A549 (cell line): ENCODE measurements around the gene GARNL3. TPM values are rescaled to one million over a fixed set of nuclear protein-coding genes. Genes with fewer than 3 reads are reported as not detected.

Experiments used
- ATAC-seq, 2 experiments: fragments of 200-7000 bp in 1 of 2; fragments of >200 bp in 1 of 2; cut with Nextera tagmentation in 1 of 2; cut with Tn5 transposase in 1 of 2; 3 replicates each; pipeline versions ENCODE4 v1.8.0 to v1.9.1; 2018 to 2020; ENCODE audit warnings: mild to moderate bottlenecking in 1 of 2, moderate library complexity in 1 of 2
- CTCF ChIA-PET: fragments of 300-600 bp; sonication (Branson Sonifier 250); formaldehyde crosslinking; extraction: SDS; loops from one replicate; lab custom pipeline; 2021; ENCODE audit warnings: antibody characterized with exemption, inconsistent platforms; lab: Yijun Ruan, JAX
- POLR2A ChIA-PET: fragments of 350-600 bp; formaldehyde crosslinking; extraction: SDS; loops from one replicate; lab custom pipeline; 2021; ENCODE audit warnings: antibody characterized with exemption, inconsistent platforms; lab: Yijun Ruan, JAX
- DNase-seq, 2 experiments: peaks; one replicate each; pipeline versions ENCODE4 v3.0.0 to v3.0.0-alpha.2; 2011 to 2016; ENCODE audit warnings: low read depth in 1 of 2, low spot score in 1 of 2
- FAIRE-seq: peaks from 2 replicates; lab custom pipeline; 2011; peaks lifted over from hg19 to GRCh38; lab: Jason Lieb, UNC
- H3K27ac ChIP-seq, 2 experiments: fragments of >200 bp; sonication (Bioruptor Twin); formaldehyde crosslinking; 3 replicates each; pipeline ENCODE4 v1.5.1; 2016 to 2017
- H3K4me1 ChIP-seq: fragments of >200 bp; sonication (Bioruptor Twin); formaldehyde crosslinking; 3 replicates; pipeline ENCODE4 v1.6.1; 2016
- H3K4me2 ChIP-seq: fragments of >200 bp; sonication (Bioruptor Twin); formaldehyde crosslinking; 3 replicates; pipeline ENCODE4 v1.6.1; 2016
- H3K4me3 ChIP-seq: fragments of >200 bp; sonication (Bioruptor Twin); formaldehyde crosslinking; 3 replicates; pipeline ENCODE4 v1.5.1; 2016
- H3K9me3 ChIP-seq: fragments of >200 bp; sonication (Bioruptor Twin); formaldehyde crosslinking; 3 replicates; pipeline ENCODE4 v1.6.1; 2016
- CBX8 ChIP-seq: fragments of 200-600 bp; sonication (generic); IDR thresholded peaks from 2 replicates; pipeline ENCODE4 v1.6.1; 2016
- CEBPB ChIP-seq, 2 experiments: fragments of >200 bp in 1 of 2; sonication (Bioruptor Twin) in 1 of 2; formaldehyde crosslinking in 1 of 2; IDR thresholded peaks; 2 replicates each; pipeline ENCODE4 v1.6.1; 2012 to 2016
- EHF ChIP-seq: fragments of 250-450 bp; sonication (Bioruptor Pico); IDR thresholded peaks from 2 replicates; pipeline ENCODE4 v1.5.0; 2020; ENCODE audit warnings: mild to moderate bottlenecking
- EHMT2 ChIP-seq: fragments of 200-600 bp; sonication (generic); IDR thresholded peaks from 2 replicates; pipeline ENCODE4 v1.6.1; 2016; ENCODE audit warnings: antibody characterized with exemption, low read depth, mild to moderate bottlenecking, moderate library complexity
- EP300 ChIP-seq, 2 experiments: fragments of >200 bp; sonication (Bioruptor Twin); formaldehyde crosslinking; IDR thresholded peaks; 2 replicates in 1 of 2; 3 replicates in 1 of 2; pipeline ENCODE4 v1.6.1; 2016 to 2017
- FOSB ChIP-seq: fragments of 250-450 bp; sonication (Bioruptor Pico); IDR thresholded peaks from 2 replicates; pipeline ENCODE4 v1.5.0; 2020; ENCODE audit warnings: mild to moderate bottlenecking, moderate library complexity
- HDAC2 ChIP-seq: fragments of 200-600 bp; sonication (generic); IDR thresholded peaks from 2 replicates; pipeline ENCODE4 v1.6.1; 2016
- HOXA7 ChIP-seq: fragments of 250-450 bp; sonication (Bioruptor Pico); IDR thresholded peaks from 2 replicates; pipeline ENCODE4 v1.5.0; 2020; ENCODE audit warnings: mild to moderate bottlenecking, moderate library complexity
- HOXB13 ChIP-seq: fragments of 250-450 bp; sonication (Bioruptor Pico); IDR thresholded peaks from 2 replicates; pipeline ENCODE4 v1.5.0; 2020; ENCODE audit warnings: low read depth, mild to moderate bottlenecking, moderate library complexity
- KDM1A ChIP-seq: fragments of 200-600 bp; sonication (generic); IDR thresholded peaks from 2 replicates; pipeline ENCODE4 v1.6.1; 2016; ENCODE audit warnings: low read depth, mild to moderate bottlenecking
- KDM5A ChIP-seq: fragments of 200-600 bp; sonication (generic); IDR thresholded peaks from 2 replicates; pipeline ENCODE4 v1.6.1; 2016; ENCODE audit warnings: antibody characterized with exemption, mild to moderate bottlenecking
- MAFK ChIP-seq: fragments of 450-650 bp; IDR thresholded peaks from 2 replicates; pipeline ENCODE4 v1.6.1; 2014; ENCODE audit not compliant: partially characterized antibody
- MAZ ChIP-seq: fragments of 150-350 bp; IDR thresholded peaks from 2 replicates; pipeline ENCODE4 v1.6.1; 2014; ENCODE audit warnings: antibody characterized with exemption, low read depth, low read length, borderline replicate concordance
- NFE2L2 ChIP-seq: fragments of 150-350 bp; conservative IDR thresholded peaks from 2 replicates; pipeline ENCODE4 v1.6.1; 2014; ENCODE audit warnings: low read length
- NR3C1 ChIP-seq: fragments of >200 bp; sonication (Bioruptor Twin); formaldehyde crosslinking; IDR thresholded peaks from 3 replicates; pipeline ENCODE4 v1.6.1; 2017
- POLR2A ChIP-seq: IDR thresholded peaks from 2 replicates; pipeline ENCODE4 v1.6.1; 2012; ENCODE audit warnings: mild to moderate bottlenecking, low read length
- RAD21 ChIP-seq, 2 experiments: fragments of >200 bp in 1 of 2; sonication (Bioruptor Twin) in 1 of 2; formaldehyde crosslinking in 1 of 2; IDR thresholded peaks in 1 of 2; conservative IDR thresholded peaks in 1 of 2; 2 replicates in 1 of 2; 3 replicates in 1 of 2; pipeline ENCODE4 v1.6.1; 2012 to 2018; ENCODE audit warnings: inconsistent platforms in 1 of 2
- RNF2 ChIP-seq: fragments of 200-600 bp; sonication (generic); IDR thresholded peaks from 2 replicates; pipeline ENCODE4 v1.6.1; 2016; ENCODE audit warnings: low read depth, mild to moderate bottlenecking, antibody characterized with exemption, moderate library complexity, borderline replicate concordance
- SMC3 ChIP-seq: fragments of >200 bp; sonication (Bioruptor Twin); formaldehyde crosslinking; IDR thresholded peaks from 3 replicates; pipeline ENCODE4 v1.6.1; 2018; ENCODE audit warnings: inconsistent platforms
- TP53 ChIP-seq: fragments of 250-450 bp; sonication (Bioruptor Pico); IDR thresholded peaks from 2 replicates; pipeline ENCODE4 v1.5.0; 2021; ENCODE audit warnings: mild to moderate bottlenecking, moderate library complexity
- ZFP36 ChIP-seq: fragments of 450-650 bp; IDR thresholded peaks from 2 replicates; pipeline ENCODE4 v1.6.1; 2014; ENCODE audit warnings: borderline replicate concordance; ENCODE audit not compliant: partially characterized antibody
- ZSCAN20 ChIP-seq: fragments of 250-450 bp; sonication (Bioruptor Pico); IDR thresholded peaks from 2 replicates; pipeline ENCODE4 v1.8.0; 2022; ENCODE audit warnings: mild to moderate bottlenecking, moderate library complexity
- WGBS: methylation state at CpG from one replicate; pipeline ENCODE4 v1.1.6; 2017; ENCODE audit errors: missing lambda C conversion rate; 5-methylcytosine and 5-hydroxymethylcytosine counted together
- polyA plus RNA-seq, 4 experiments: library from polyadenylated mRNA; depleted of rRNA in 3 of 4; stranded (reverse); fragments of >200 nt; fragmentation: RNase III in 1 of 4; extraction: RNeasy Plus Mini Kit Qiagen cat#74134 plus additional on column Dnase treatment in 1 of 4; gene quantifications; 2 replicates in 3 of 4; 3 replicates in 1 of 4; pipeline ENCODE4 v1.2.3, GENCODE V29; 2011 to 2017
- TF ChIP-seq, protein P1 (sequence below): fragments of 450-650 bp; IDR thresholded peaks from 2 replicates; pipeline ENCODE4 v1.6.1; 2014; ENCODE audit warnings: antibody characterized with exemption
- TF ChIP-seq, protein P2 (sequence below): fragments of 250-450 bp; sonication (Bioruptor Pico); IDR thresholded peaks from 2 replicates; pipeline ENCODE4 v1.5.0; 2020; ENCODE audit warnings: low read depth, mild to moderate bottlenecking, moderate library complexity
- TF ChIP-seq, protein P3 (sequence below): fragments of >200 bp; sonication (Bioruptor Twin); formaldehyde crosslinking; IDR thresholded peaks from 2 replicates; pipeline ENCODE4 v1.6.1; 2016
- TF ChIP-seq, protein P4 (sequence below): IDR thresholded peaks from 2 replicates; pipeline ENCODE4 v1.6.1; 2012; ENCODE audit warnings: low read depth, borderline replicate concordance

Gene GARNL3
- polyA plus RNA-seq, 2 of the 4 experiments (the other 2 are of a cell fraction), result 2.9 to 5.1 TPM

DNA sequence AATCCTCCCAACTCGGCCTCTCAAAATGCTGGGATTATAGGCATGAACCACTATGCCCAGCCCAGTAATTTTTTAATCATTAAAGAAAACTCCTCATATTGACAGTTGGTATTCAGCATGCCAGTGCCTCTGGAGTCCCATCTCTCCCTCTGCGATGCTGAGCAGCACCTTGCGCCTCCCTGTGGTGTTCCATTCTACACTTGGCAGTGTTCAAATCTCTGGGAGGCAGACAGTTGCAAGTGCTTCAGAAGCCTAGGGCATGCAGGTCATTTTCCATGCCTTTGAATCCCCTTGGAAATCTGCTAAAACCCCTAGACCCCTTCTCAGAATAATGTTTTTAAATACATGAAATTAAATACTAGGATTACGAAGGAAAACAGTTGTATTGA is 41.3 kb downstream of the GARNL3 start:
- peak in 1 of 2 experiments; percentile 31 for DNase-seq
- peaks cover 42% of the 10 kb centered on the region for H3K4me1 ChIP-seq
- POLR2A ChIA-PET, result no interaction called here
- H3K9me3 ChIP-seq, result no peaks in the 10 kb centered on the region
- no peak for FAIRE-seq
- TF ChIP-seq FOSB, result no peak
- TF ChIP-seq NFE2L2, result no peak
- TF ChIP-seq, protein P1, sequence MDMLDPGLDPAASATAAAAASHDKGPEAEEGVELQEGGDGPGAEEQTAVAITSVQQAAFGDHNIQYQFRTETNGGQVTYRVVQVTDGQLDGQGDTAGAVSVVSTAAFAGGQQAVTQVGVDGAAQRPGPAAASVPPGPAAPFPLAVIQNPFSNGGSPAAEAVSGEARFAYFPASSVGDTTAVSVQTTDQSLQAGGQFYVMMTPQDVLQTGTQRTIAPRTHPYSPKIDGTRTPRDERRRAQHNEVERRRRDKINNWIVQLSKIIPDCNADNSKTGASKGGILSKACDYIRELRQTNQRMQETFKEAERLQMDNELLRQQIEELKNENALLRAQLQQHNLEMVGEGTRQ, result no peak
- TF ChIP-seq NR3C1, result no peak
- no peak for TF ChIP-seq EHMT2
- no peak for TF ChIP-seq RNF2
- no peak for TF ChIP-seq ZSCAN20
- TF ChIP-seq CEBPB (IDR thresholded peaks at IDR 0.05), result no peak
- TF ChIP-seq HDAC2, result no peak
- no peak for TF ChIP-seq HOXA7 (CRISPR knock-in tag)
- TF ChIP-seq SMC3, result no peak
- TF ChIP-seq KDM5A, result no peak
- no peak for TF ChIP-seq MAZ
- no peak for TF ChIP-seq HOXB13 (CRISPR knock-in tag)
- TF ChIP-seq MAFK, result no peak
- TF ChIP-seq, protein P2, sequence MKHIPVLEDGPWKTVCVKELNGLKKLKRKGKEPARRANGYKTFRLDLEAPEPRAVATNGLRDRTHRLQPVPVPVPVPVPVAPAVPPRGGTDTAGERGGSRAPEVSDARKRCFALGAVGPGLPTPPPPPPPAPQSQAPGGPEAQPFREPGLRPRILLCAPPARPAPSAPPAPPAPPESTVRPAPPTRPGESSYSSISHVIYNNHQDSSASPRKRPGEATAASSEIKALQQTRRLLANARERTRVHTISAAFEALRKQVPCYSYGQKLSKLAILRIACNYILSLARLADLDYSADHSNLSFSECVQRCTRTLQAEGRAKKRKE, result no peak
- TF ChIP-seq CBX8, result no peak
- TF ChIP-seq EHF (CRISPR knock-in tag), result no peak
- TF ChIP-seq, all 56 proteins: peak for 0
- no peak for ATAC-seq
- Histone ChIP-seq H3K4me2 (no peak overlapping the region), H3K4me3 (no peak overlapping the region), H3K27ac (no peak overlapping the region)
- 58% methylated on average over 4 of the region's 4 CpGs for WGBS
- CTCF ChIA-PET, result interaction anchor here (1.0 kb wide), 1 partner anchor 14 kb away, joined by 4 read pairs; no protein-coding TSS in a partner anchor

DNA sequence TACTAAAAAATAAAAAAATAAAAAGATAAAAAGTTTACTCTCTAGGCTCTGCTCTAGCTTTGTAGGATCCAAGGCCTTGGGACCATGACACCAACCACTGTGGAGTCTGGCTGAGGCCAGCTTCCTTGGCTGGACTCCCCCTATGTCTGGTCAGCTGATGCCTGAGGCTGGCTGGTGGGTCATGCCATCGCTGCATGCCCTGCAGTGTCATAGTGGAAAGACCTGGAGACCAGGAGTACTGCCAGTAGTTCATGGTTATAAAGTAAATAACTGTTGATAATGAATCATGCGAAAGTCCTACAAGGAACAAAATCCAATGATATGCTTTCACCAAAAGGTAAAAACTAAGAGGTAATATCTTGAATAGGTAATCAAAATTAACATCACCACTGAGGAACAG is 43.2 kb downstream of the GARNL3 start:
- H3K27ac ChIP-seq, result peak overlapping the region; percentile 37 to 66; a peak in 4 of 6 replicates
- WGBS, result 65% methylated on average over 2 of the region's 2 CpGs
- H3K9me3 ChIP-seq, result no peaks in the 10 kb centered on the region
- no peak overlapping the region for H3K4me3 ChIP-seq
- POLR2A ChIA-PET, result no interaction called here
- TF ChIP-seq RAD21 (conservative IDR thresholded peaks at IDR 0.05 in 1 of 2, IDR thresholded peaks at IDR 0.05 in 1 of 2) (no peak), EP300 (IDR thresholded peaks at IDR 0.05) (no peak), MAZ (no peak), KDM5A (no peak), POLR2A (no peak), TP53 (CRISPR knock-in tag) (no peak), KDM1A (no peak), ZFP36 (no peak)
- TF ChIP-seq, protein P3, sequence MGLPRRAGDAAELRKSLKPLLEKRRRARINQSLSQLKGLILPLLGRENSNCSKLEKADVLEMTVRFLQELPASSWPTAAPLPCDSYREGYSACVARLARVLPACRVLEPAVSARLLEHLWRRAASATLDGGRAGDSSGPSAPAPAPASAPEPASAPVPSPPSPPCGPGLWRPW, result no peak
- TF ChIP-seq, protein P4, sequence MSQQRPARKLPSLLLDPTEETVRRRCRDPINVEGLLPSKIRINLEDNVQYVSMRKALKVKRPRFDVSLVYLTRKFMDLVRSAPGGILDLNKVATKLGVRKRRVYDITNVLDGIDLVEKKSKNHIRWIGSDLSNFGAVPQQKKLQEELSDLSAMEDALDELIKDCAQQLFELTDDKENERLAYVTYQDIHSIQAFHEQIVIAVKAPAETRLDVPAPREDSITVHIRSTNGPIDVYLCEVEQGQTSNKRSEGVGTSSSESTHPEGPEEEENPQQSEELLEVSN, result no peak
- no peak for DNase-seq
- CTCF ChIA-PET, result interaction anchor here (1.0 to 1.3 kb wide), 3 partner anchors 9 to 39 kb away, joined by 3 to 6 read pairs (median 4); no protein-coding TSS in a partner anchor
- H3K4me1 ChIP-seq, result peaks cover 54% of the 10 kb centered on the region
- peak in 1 of 2 experiments; percentile 30; a peak in 2 of 6 replicates for ATAC-seq
- H3K4me2 ChIP-seq, result peak overlapping the region; percentile 68
- FAIRE-seq, result no peak
